CD4-positive, alpha-beta T cell (primary cell): ENCODE data around the gene TPK1. TPM values are rescaled to one million over a fixed set of nuclear protein-coding genes. Genes with fewer than 3 reads are reported as not detected.
A peak's percentile ranks its signal among the peaks of the same experiment; 100 is the strongest.
"Not testable (repeated sequence)": the region's sequence is repeated elsewhere in the genome, so short reads cannot be mapped to it uniquely, and the experiment has no call there.

Source experiments
- ATAC-seq: fragments of 200-7000 bp; cut with Tn5 transposase; one replicate; pipeline ENCODE4 v1.10.0; 2022; ENCODE audit warnings: mild to moderate bottlenecking; ENCODE audit not compliant: poor library complexity
- CTCF ChIA-PET: fragments of 350-600 bp; sonication (Branson Sonifier 250); formaldehyde crosslinking; loops from one replicate; lab custom pipeline; 2021; ENCODE audit warnings: antibody characterized with exemption, inconsistent platforms; lab: Charles Lee
- POLR2A ChIA-PET: fragments of 350-600 bp; sonication (Branson Sonifier 250); formaldehyde crosslinking; loops from one replicate; lab custom pipeline; 2021; ENCODE audit warnings: antibody characterized with exemption, inconsistent platforms; lab: Charles Lee
- DNase-seq, 14 experiments: peaks; one replicate each; pipeline ENCODE4 v3.0.0-alpha.2; 2013 to 2020; ENCODE audit warnings: mixed read lengths in 2 of 14
- H3K27ac ChIP-seq, 2 donors: one replicate each; pipeline versions ENCODE4 v1.5.1 to v1.7.0; 2013; ENCODE audit warnings: low read length in 2 of 2, low read depth in 1 of 2, mild to moderate bottlenecking in 1 of 2
- H3K27me3 ChIP-seq, 2 experiments: 1 replicate in 1 of 2; 2 replicates in 1 of 2; pipeline versions ENCODE4 v1.6.1 to v1.7.0; 2013; ENCODE audit warnings: low read length in 2 of 2, control low read depth in 1 of 2, mild to moderate bottlenecking in 1 of 2, moderate library complexity in 1 of 2; ENCODE audit not compliant: insufficient read depth in 2 of 2, control insufficient read depth in 1 of 2
- H3K36me3 ChIP-seq: one replicate; pipeline ENCODE4 v1.6.1; 2013; ENCODE audit warnings: low read length, control low read depth; ENCODE audit not compliant: insufficient read depth
- H3K4me1 ChIP-seq: one replicate; pipeline ENCODE4 v1.6.1; 2013; ENCODE audit warnings: low read length, control low read depth; ENCODE audit not compliant: insufficient read depth
- H3K4me3 ChIP-seq: one replicate; pipeline ENCODE4 v1.5.1; 2013; ENCODE audit warnings: mild to moderate bottlenecking, low read length, moderate library complexity
- H3K9me3 ChIP-seq, 2 experiments: 1 replicate in 1 of 2; 2 replicates in 1 of 2; pipeline versions ENCODE4 v1.6.1 to v1.7.0; 2013; ENCODE audit warnings: low read length in 2 of 2, mild to moderate bottlenecking in 2 of 2, control low read depth in 1 of 2, moderate library complexity in 1 of 2; ENCODE audit not compliant: control insufficient read depth in 1 of 2, insufficient read depth in 1 of 2
- H3K27ac Mint-ChIP-seq: one replicate; pipeline ENCODE4 v1.8.0; 2020; ENCODE audit warnings: mixed read lengths
- H3K27me3 Mint-ChIP-seq: one replicate; pipeline ENCODE4 v1.8.0; 2021; ENCODE audit warnings: mixed read lengths
- H3K36me3 Mint-ChIP-seq: one replicate; pipeline ENCODE4 v1.8.0; 2021; ENCODE audit warnings: low read depth, mixed read lengths
- H3K4me1 Mint-ChIP-seq: one replicate; pipeline ENCODE4 v1.8.0; 2021; ENCODE audit warnings: low read depth, mixed read lengths
- H3K4me3 Mint-ChIP-seq: one replicate; pipeline ENCODE4 v1.8.0; 2020; ENCODE audit warnings: mild to moderate bottlenecking, mixed read lengths
- H3K9me3 Mint-ChIP-seq: one replicate; pipeline ENCODE4 v1.8.0; 2020; ENCODE audit warnings: mixed read lengths
- intact Hi-C, 2 experiments: fragments of 100-400 bp; cut with DNase I in 1 of 2; cut with micrococcal nuclease in 1 of 2; formaldehyde crosslinking; loops; one replicate each; pipeline versions ENCODE4 v1.15.1 to v1.9.0; 2023 to 2025; cut with DNase I, micrococcal nuclease
- total RNA-seq, 174 experiments: library from RNA in 2 of 174; stranded (reverse) in 2 of 174; gene quantifications; one replicate each; pipeline ENCODE4 v1.2.3 and lab custom pipeline; 2021 to 2026
- TF ChIP-seq, protein P1 (sequence below): fragments of 200-600 bp; IDR thresholded peaks from one replicate; pipeline ENCODE4 v1.8.0; 2022; ENCODE audit warnings: antibody characterized with exemption, mild to moderate bottlenecking

Gene TPK1
- total RNA-seq, 2 experiments from 2014 or later = 17.1 to 17.8 TPM

DNA sequence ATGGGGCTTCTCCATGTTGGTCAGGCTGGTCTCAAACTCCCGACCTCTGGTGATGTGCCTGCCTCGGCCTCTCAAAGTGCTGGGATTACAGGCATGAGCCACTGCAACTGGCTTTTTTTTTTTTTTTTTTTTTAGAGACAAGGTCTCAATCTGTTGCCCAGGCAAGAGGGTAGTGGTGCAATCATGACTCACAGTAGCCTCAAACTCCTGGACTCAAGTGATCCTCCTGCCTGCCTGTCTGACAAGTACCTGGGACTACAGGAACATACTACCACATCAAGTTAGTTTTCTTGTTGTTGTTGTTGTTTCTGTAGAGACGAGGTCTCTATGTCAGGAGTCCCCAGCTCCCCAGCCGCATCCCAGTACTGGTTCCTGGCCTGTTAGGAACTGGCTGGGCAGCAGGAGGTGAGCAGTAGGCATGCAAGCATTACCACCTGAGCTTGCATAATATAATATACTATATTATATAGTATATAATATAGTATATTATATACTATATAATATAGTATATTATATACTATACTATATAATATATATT lies 55.7 kb downstream of the TPK1 start:
- ATAC-seq (no peak), DNase-seq (no peak)
- H3K27ac ChIP-seq = no peak overlapping the region
- H3K27ac Mint-ChIP-seq = no peak overlapping the region
- H3K27me3 ChIP-seq = no peaks in the 10 kb centered on the region
- intact Hi-C loops = no loop called here
- no peaks in the 10 kb centered on the region for H3K9me3 ChIP-seq
- no peaks in the 10 kb centered on the region for H3K9me3 Mint-ChIP-seq
- TF ChIP-seq, protein P1, sequence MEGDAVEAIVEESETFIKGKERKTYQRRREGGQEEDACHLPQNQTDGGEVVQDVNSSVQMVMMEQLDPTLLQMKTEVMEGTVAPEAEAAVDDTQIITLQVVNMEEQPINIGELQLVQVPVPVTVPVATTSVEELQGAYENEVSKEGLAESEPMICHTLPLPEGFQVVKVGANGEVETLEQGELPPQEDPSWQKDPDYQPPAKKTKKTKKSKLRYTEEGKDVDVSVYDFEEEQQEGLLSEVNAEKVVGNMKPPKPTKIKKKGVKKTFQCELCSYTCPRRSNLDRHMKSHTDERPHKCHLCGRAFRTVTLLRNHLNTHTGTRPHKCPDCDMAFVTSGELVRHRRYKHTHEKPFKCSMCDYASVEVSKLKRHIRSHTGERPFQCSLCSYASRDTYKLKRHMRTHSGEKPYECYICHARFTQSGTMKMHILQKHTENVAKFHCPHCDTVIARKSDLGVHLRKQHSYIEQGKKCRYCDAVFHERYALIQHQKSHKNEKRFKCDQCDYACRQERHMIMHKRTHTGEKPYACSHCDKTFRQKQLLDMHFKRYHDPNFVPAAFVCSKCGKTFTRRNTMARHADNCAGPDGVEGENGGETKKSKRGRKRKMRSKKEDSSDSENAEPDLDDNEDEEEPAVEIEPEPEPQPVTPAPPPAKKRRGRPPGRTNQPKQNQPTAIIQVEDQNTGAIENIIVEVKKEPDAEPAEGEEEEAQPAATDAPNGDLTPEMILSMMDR = no peak
- H3K36me3 Mint-ChIP-seq = no peaks in the 10 kb centered on the region
- H3K4me3 Mint-ChIP-seq = no peak overlapping the region
- H3K4me1 Mint-ChIP-seq = peaks cover 39% of the 10 kb centered on the region
- ChIA-PET POLR2A (interaction anchor here (2.3 kb wide), 1 partner anchor 55 kb away, joined by 11 read pairs; the partner anchor contains the start of gene TPK1), CTCF (no interaction called here)
- H3K36me3 ChIP-seq = no peaks in the 10 kb centered on the region
- H3K4me3 ChIP-seq = no peak overlapping the region
- H3K27me3 Mint-ChIP-seq = no peaks in the 10 kb centered on the region
- H3K4me1 ChIP-seq = no peaks in the 10 kb centered on the region

DNA sequence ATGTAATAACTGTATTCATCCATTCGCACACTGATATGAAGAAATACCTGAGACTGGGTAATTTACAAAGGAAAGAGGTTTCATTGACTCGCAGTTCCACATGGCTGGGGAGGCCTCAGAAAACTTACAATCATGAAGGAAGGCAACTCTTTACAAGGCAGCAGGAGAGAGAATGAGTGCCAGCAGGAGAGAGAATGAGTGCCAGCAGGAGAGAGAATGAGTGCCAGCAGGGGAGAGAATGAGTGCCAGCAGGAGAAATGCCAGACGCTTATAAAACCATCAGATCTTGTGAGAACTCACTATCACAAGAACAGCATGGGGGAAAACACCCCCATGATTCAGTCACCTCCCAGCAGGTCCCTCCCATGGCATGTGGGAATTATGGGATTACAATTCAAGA lies 58.0 kb downstream of the TPK1 start:
- H3K27me3 ChIP-seq, H3K36me3 ChIP-seq, H3K4me3 Mint-ChIP-seq, H3K27ac Mint-ChIP-seq, ATAC-seq, POLR2A ChIA-PET, CTCF ChIA-PET, H3K9me3 Mint-ChIP-seq, H3K27ac ChIP-seq, H3K4me1 ChIP-seq, intact Hi-C loops, H3K9me3 ChIP-seq, H3K4me3 ChIP-seq, H3K36me3 Mint-ChIP-seq, H3K27me3 Mint-ChIP-seq, DNase-seq: not testable (repeated sequence)
- peaks cover 55% of the 10 kb centered on the region for H3K4me1 Mint-ChIP-seq

DNA sequence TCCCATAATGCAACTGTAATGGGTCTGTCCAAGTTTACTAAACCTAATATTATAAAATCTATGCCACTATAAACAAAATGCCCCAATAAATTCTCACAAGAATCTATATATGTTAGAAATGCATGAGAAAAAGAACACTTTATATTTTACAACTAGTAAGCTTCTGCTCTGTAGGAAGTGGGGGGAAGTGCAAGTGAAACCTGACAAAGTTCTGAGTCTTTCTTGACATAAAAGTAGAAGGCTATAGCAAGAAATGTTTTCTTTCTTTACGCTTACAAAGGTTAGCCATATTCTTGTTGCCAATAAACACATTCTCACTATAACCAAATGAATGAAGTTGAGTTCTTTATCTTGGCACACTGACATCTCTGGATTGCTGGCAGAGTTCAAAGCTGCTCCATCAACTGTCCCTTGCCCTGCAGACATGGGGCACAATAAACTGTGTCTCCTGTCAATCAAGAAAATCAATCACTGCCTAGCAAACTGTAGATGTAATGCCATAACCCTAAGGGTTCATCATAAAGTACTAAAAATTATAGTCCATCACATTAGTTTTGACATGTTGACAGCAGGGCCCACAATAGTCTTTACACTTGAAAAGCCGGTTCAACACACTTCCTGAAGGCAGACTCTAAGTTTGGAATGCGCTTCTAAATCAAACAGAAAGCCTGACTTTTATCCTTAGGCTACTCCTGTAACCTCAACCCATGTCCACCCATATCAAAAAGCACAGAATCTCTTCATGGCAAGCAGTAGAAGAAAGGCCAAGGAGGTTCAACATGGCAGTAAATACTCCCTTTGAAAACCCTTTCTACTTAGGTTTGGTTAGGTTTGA lies 58.6 kb downstream of the TPK1 start:
- Mint-ChIP-seq H3K4me3 (peak overlapping the region; percentile 7), H3K27ac (no peak overlapping the region)

More for the DNA sequence above, 58.6 kb downstream of the TPK1 start:
- ChIA-PET CTCF (no interaction called here), POLR2A (interaction anchor here (1.0 kb wide), 1 partner anchor 59 kb away, joined by 5 read pairs; the partner anchor contains the start of gene TPK1)
- no peaks in the 10 kb centered on the region for H3K9me3 Mint-ChIP-seq
- Histone ChIP-seq H3K36me3 (no peaks in the 10 kb centered on the region), H3K4me1 (no peaks in the 10 kb centered on the region), H3K27ac (no peak overlapping the region), H3K27me3 (no peaks in the 10 kb centered on the region), H3K9me3 (no peaks in the 10 kb centered on the region), H3K4me3 (no peak overlapping the region)
- H3K4me1 Mint-ChIP-seq = peaks cover 60% of the 10 kb centered on the region
- ATAC-seq = peak; percentile 41
- intact Hi-C loops = no loop called here
- H3K36me3 Mint-ChIP-seq = no peaks in the 10 kb centered on the region
- no peak for DNase-seq
- no peaks in the 10 kb centered on the region for H3K27me3 Mint-ChIP-seq
- TF ChIP-seq, protein P1 = no peak
